ENCODE measurements around the gene NUDT9.
"Not testable (repeated sequence)": the region's sequence is repeated elsewhere in the genome, so short reads cannot be mapped to it uniquely, and the experiment has no call there.

Gene NUDT9

GRCh38 chr4:87465739-87466366, 43.5 kb downstream of the NUDT9 start:
- peak; percentile 61 for DNase-seq (ENCODE audit: low read depth)
- peak; percentile 50 for TF ChIP-seq CTCF (IDR thresholded peaks at IDR 0.05; ENCODE audit: insufficient read depth, low read depth, low read length, missing control alignments)

GRCh38 chr4:87469390-87469789, 47.0 kb downstream of the NUDT9 start:
- H3K4me3 ChIP-seq (ENCODE audit: low read length): no peak overlapping the region
- no peak for TF ChIP-seq CTCF (IDR thresholded peaks at IDR 0.05; ENCODE audit: insufficient read depth, low read depth, low read length, missing control alignments)
- DNase-seq (ENCODE audit: low read depth): no peak

More at GRCh38 chr4:87465739-87466366, 43.5 kb downstream of the NUDT9 start:
- no peak overlapping the region for H3K4me3 ChIP-seq (ENCODE audit: low read length)

GRCh38 chr4:87476934-87477333, 54.6 kb downstream of the NUDT9 start:
- no peak for DNase-seq (ENCODE audit: low read depth)
- no peak for TF ChIP-seq CTCF (IDR thresholded peaks at IDR 0.05; ENCODE audit: insufficient read depth, low read depth, low read length, missing control alignments)
- no peak overlapping the region for H3K4me3 ChIP-seq (ENCODE audit: low read length)

DNA sequence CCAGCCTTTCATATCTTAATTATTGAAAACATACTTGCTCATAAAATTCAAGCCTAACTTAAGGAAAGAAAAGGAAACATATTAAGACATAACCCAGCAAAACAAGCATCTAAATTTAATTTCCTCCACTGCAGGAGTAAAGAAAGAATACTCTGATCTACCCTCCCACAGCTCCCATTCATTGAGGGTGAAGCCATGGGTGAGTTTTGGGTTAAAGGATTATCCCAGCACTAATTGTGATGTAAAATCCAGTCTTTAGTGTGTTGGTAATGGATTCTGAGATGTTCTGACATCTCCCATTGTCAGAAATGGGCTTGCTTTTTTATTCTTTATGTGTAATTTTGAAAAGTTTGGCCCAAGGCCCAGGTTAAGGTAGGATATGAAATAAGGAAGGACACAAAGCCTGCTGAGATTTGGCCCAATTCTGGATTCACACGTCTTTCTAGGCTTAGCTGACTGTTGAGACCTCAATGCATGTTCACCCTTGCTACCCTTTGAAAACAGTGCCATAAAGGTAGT, 56.4 kb downstream of the NUDT9 start:
- no peak overlapping the region for H3K4me3 ChIP-seq (ENCODE audit: low read length)
- no peak for TF ChIP-seq CTCF (IDR thresholded peaks at IDR 0.05; ENCODE audit: insufficient read depth, low read depth, low read length, missing control alignments)
- DNase-seq (ENCODE audit: low read depth): no peak

DNA sequence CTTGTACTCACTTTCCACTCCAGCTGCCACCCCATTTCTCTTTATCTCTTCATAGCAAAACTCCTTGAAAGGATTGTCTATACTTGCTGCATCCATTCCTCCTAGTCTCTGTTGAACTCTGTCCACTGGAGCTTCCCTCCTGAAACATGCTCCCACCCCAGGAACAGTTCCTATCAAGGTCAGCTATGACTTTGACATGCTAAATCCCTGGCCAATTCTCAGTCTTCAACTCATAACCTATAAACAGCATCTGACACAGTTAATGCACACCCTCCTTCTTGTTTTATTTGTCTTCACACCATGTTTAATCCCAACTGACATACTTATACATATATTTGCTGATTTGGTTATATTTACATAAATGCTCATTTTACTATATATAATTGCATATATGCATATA, 59.0 kb downstream of the NUDT9 start:
- TF ChIP-seq CTCF (IDR thresholded peaks at IDR 0.05; ENCODE audit: insufficient read depth, low read depth, low read length, missing control alignments): no peak
- H3K4me3 ChIP-seq (ENCODE audit: low read length): no peak overlapping the region
- no peak for DNase-seq (ENCODE audit: low read depth)

GRCh38 chr4:87483247-87483646, 60.9 kb downstream of the NUDT9 start:
- DNase-seq (ENCODE audit: low read depth); H3K4me3 ChIP-seq (ENCODE audit: low read length): not testable (repeated sequence)

- not testable (repeated sequence) for DNase-seq (ENCODE audit: low read depth); H3K4me3 ChIP-seq (ENCODE audit: low read length)
These were observed 66.3 kb downstream of the NUDT9 start for GRCh38 chr4:87488666-87489065.

GRCh38 chr4:87489678-87490077, 67.3 kb downstream of the NUDT9 start:
- no peak for TF ChIP-seq CTCF (IDR thresholded peaks at IDR 0.05; ENCODE audit: insufficient read depth, low read depth, low read length, missing control alignments)
- no peak overlapping the region for H3K4me3 ChIP-seq (ENCODE audit: low read length)
- DNase-seq (ENCODE audit: low read depth): no peak

Measured in epithelial cell of esophagus (primary cell).